Liver (tissue), 9 donors: Measurements from ENCODE around the gene TESK2. TPM values are rescaled to one million over a fixed set of nuclear protein-coding genes. Genes with fewer than 3 reads are reported as not detected.
"Not testable (repeated sequence)": the region's sequence is repeated elsewhere in the genome, so short reads cannot be mapped to it uniquely, and the experiment has no call there.

Experiments used
- DNase-seq: peaks from one replicate; pipeline ENCODE4 v3.0.0-alpha.2; 2017; ENCODE audit warnings: low spot score
- H3K27ac ChIP-seq, 2 donors: one replicate each; pipeline ENCODE4 v1.7.0; 2013; ENCODE audit warnings: inconsistent platforms in 2 of 2, low read length in 2 of 2, control low read depth in 1 of 2, low read depth in 1 of 2, mild to moderate bottlenecking in 1 of 2
- H3K27me3 ChIP-seq, 4 donors: one replicate each; pipeline versions ENCODE4 v1.6.1 to v1.7.0; 2013; ENCODE audit warnings: low read length in 3 of 4, inconsistent platforms in 1 of 4, mild to moderate bottlenecking in 1 of 4, moderate library complexity in 1 of 4; ENCODE audit not compliant: control insufficient read depth in 4 of 4, insufficient read depth in 4 of 4
- H3K36me3 ChIP-seq, 4 donors: one replicate each; pipeline versions ENCODE4 v1.6.1 to v1.7.0; 2013; ENCODE audit warnings: low read length in 3 of 4, mild to moderate bottlenecking in 3 of 4, low read depth in 1 of 4, moderate library complexity in 1 of 4; ENCODE audit not compliant: control insufficient read depth in 4 of 4, insufficient read depth in 3 of 4
- H3K4me1 ChIP-seq, 4 donors: one replicate each; pipeline versions ENCODE4 v1.6.1 to v1.7.0; 2013; ENCODE audit warnings: low read length in 3 of 4, mild to moderate bottlenecking in 3 of 4, moderate library complexity in 1 of 4; ENCODE audit not compliant: control insufficient read depth in 4 of 4, insufficient read depth in 4 of 4
- H3K4me3 ChIP-seq, 3 donors: one replicate each; pipeline versions ENCODE4 v1.6.1 to v1.7.0; 2013; ENCODE audit warnings: low read length in 3 of 3, control low read depth in 1 of 3, low read depth in 1 of 3, mild to moderate bottlenecking in 1 of 3
- H3K9ac ChIP-seq, 2 donors: one replicate each; pipeline ENCODE4 v1.7.0; 2013; ENCODE audit warnings: low read length in 2 of 2, mild to moderate bottlenecking in 2 of 2, moderate library complexity in 2 of 2, control low read depth in 1 of 2, low read depth in 1 of 2
- H3K9me3 ChIP-seq, 4 donors: one replicate each; pipeline versions ENCODE4 v1.6.1 to v1.7.0; 2013; ENCODE audit warnings: low read length in 3 of 4; ENCODE audit not compliant: control insufficient read depth in 4 of 4
- ATF3 ChIP-seq: IDR thresholded peaks from 2 replicates; pipeline ENCODE4 v1.6.1; 2016; ENCODE audit warnings: antibody characterized with exemption
- FOXA1 ChIP-seq: IDR thresholded peaks from 2 replicates; pipeline ENCODE4 v1.6.1; 2016; ENCODE audit warnings: antibody characterized with exemption
- FOXA2 ChIP-seq: IDR thresholded peaks from 2 replicates; pipeline ENCODE4 v1.6.1; 2016; ENCODE audit warnings: antibody characterized with exemption
- GABPA ChIP-seq, 2 donors: IDR thresholded peaks in 1 of 2; conservative IDR thresholded peaks in 1 of 2; 2 replicates each; pipeline ENCODE4 v1.6.1; 2016; ENCODE audit warnings: antibody characterized with exemption in 2 of 2, mild to moderate bottlenecking in 1 of 2, moderate library complexity in 1 of 2
- HNF4A ChIP-seq, 2 donors: conservative IDR thresholded peaks; 2 replicates each; pipeline ENCODE4 v1.6.1; 2016; ENCODE audit warnings: antibody characterized with exemption in 2 of 2, mild to moderate bottlenecking in 2 of 2
- HNF4G ChIP-seq: IDR thresholded peaks from 2 replicates; pipeline ENCODE4 v1.6.1; 2016; ENCODE audit warnings: antibody characterized with exemption
- JUND ChIP-seq, 2 donors: IDR thresholded peaks; 2 replicates each; pipeline ENCODE4 v1.6.1; 2016; ENCODE audit warnings: antibody characterized with exemption in 2 of 2
- NR2F2 ChIP-seq: IDR thresholded peaks from 2 replicates; pipeline ENCODE4 v1.6.1; 2016; ENCODE audit warnings: antibody characterized with exemption
- REST ChIP-seq: IDR thresholded peaks from 2 replicates; pipeline ENCODE4 v1.6.1; 2016; ENCODE audit warnings: antibody characterized with exemption, mild to moderate bottlenecking
- RXRA ChIP-seq, 2 donors: IDR thresholded peaks; 2 replicates each; pipeline ENCODE4 v1.6.1; 2017 to 2018; ENCODE audit warnings: antibody characterized with exemption in 2 of 2, mild to moderate bottlenecking in 1 of 2
- SP1 ChIP-seq: IDR thresholded peaks from 2 replicates; pipeline ENCODE4 v1.6.1; 2018; ENCODE audit warnings: antibody characterized with exemption, mild to moderate bottlenecking
- WGBS: extraction: QIAGEN DNeasy Blood & Tissue Kit; methylation state at CpG from one replicate; pipeline ENCODE4 v1.1.7; 2013; 5-methylcytosine and 5-hydroxymethylcytosine counted together
- polyA plus RNA-seq, 2 donors: library from polyadenylated mRNA; stranded (reverse) in 1 of 2; unstranded in 1 of 2; fragments of 200-250 nt in 1 of 2; fragments of >200 nt in 1 of 2; fragmentation: Nextera tagmentation in 1 of 2; extraction: Ambion mirVana in 1 of 2; gene quantifications; one replicate each; pipeline versions ENCODE4 v1.2.1 to v1.2.3, GENCODE V29; 2013 to 2015
- total RNA-seq, 2 donors: library from RNA; depleted of rRNA; stranded (reverse); fragments of >200 nt; gene quantifications; one replicate each; pipeline ENCODE4 v1.2.3, GENCODE V29; 2014
- TF ChIP-seq, protein P1 (sequence below): fragments of 150-350 bp; IDR thresholded peaks from 2 replicates; pipeline ENCODE4 v1.5.1; 2017; ENCODE audit warnings: improper control_type of control experiment, low read depth, low read length; ENCODE audit not compliant: missing input control
- TF ChIP-seq, protein P2 (sequence below): IDR thresholded peaks from 2 replicates; pipeline ENCODE4 v1.6.1; 2016; ENCODE audit warnings: antibody characterized with exemption
- donor health status: healthy.
- donor health status: healthy.
- donor health status: healthy.
- donor health status: healthy.
- donor health status: healthy.

Gene TESK2
- total and polyA plus RNA-seq, 4 donors = 2.4 to 8.2 (median 5.2) TPM

DNA sequence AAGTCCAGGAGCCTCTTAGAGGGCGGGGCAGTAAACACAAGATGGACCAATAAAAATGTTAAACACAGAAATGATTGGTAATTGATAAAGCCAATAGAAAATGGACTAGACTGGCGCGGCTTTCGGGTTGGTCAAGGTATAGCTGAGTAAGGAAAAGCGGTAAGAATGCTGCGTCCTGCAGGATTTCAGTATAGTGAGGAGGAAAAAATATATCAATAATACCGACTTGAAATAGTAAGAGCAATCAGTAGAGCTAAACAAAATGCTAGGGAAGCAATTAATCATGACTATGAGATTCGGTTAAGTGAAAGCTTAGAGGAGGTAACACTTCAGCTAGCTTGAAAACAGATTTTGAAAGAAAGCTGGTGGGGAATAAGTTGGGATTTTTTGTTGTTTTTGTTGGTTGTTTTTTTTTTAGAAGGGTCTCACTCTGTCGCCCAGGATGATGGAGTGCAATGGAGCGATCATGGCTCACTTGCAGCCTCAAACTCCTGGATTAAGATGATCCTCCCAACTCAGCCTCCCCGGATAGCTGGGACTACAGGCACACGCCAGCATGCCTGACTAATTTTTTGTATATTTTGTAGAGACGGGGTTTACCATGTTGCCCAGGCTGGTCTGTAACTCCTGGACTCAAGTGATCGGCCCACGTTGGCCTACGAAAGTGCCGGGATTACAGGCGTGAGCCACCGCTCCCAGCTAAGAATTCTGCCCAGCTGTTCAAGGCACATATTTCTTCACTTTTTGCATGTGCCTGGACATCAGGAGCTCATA lies 711 bp upstream of the TESK2 start:
- DNase-seq = no peak
- peaks cover 2 to 27% (median 14%) of the 10 kb centered on the region in 4 donors for H3K4me1 ChIP-seq
- no peaks in the 10 kb centered on the region for H3K9me3 ChIP-seq
- H3K27ac ChIP-seq = peak overlapping the region; percentile 43 to 67
- H3K36me3 ChIP-seq = no peaks in the 10 kb centered on the region
- peak overlapping the region in 1 of 2 donors; percentile 21 for H3K9ac ChIP-seq
- no peaks in the 10 kb centered on the region for H3K27me3 ChIP-seq
- peak overlapping the region; percentile 31 to 39 (median 32) for H3K4me3 ChIP-seq
- TF ChIP-seq HNF4A (conservative IDR thresholded peaks at IDR 0.05) = no peak
- peak; percentile 37 for TF ChIP-seq NR2F2
- TF ChIP-seq JUND (IDR thresholded peaks at IDR 0.05) = no peak
- TF ChIP-seq ATF3 = no peak
- TF ChIP-seq FOXA2 = peak; percentile 76
- peak; percentile 19 for TF ChIP-seq HNF4G
- TF ChIP-seq, protein P1, sequence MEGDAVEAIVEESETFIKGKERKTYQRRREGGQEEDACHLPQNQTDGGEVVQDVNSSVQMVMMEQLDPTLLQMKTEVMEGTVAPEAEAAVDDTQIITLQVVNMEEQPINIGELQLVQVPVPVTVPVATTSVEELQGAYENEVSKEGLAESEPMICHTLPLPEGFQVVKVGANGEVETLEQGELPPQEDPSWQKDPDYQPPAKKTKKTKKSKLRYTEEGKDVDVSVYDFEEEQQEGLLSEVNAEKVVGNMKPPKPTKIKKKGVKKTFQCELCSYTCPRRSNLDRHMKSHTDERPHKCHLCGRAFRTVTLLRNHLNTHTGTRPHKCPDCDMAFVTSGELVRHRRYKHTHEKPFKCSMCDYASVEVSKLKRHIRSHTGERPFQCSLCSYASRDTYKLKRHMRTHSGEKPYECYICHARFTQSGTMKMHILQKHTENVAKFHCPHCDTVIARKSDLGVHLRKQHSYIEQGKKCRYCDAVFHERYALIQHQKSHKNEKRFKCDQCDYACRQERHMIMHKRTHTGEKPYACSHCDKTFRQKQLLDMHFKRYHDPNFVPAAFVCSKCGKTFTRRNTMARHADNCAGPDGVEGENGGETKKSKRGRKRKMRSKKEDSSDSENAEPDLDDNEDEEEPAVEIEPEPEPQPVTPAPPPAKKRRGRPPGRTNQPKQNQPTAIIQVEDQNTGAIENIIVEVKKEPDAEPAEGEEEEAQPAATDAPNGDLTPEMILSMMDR = no peak
- peak; percentile 53 for TF ChIP-seq SP1
- no peak for TF ChIP-seq REST
- peak in 1 of 2 donors; percentile 17 for TF ChIP-seq RXRA (IDR thresholded peaks at IDR 0.05)
- TF ChIP-seq FOXA1 = no peak
- TF ChIP-seq, protein P2, sequence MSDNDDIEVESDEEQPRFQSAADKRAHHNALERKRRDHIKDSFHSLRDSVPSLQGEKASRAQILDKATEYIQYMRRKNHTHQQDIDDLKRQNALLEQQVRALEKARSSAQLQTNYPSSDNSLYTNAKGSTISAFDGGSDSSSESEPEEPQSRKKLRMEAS = no peak
- no peak for TF ChIP-seq GABPA (IDR thresholded peaks at IDR 0.05 in 1 of 2, conservative IDR thresholded peaks at IDR 0.05 in 1 of 2)
- 52% methylated on average over 19 of the region's 19 CpGs for WGBS

DNA sequence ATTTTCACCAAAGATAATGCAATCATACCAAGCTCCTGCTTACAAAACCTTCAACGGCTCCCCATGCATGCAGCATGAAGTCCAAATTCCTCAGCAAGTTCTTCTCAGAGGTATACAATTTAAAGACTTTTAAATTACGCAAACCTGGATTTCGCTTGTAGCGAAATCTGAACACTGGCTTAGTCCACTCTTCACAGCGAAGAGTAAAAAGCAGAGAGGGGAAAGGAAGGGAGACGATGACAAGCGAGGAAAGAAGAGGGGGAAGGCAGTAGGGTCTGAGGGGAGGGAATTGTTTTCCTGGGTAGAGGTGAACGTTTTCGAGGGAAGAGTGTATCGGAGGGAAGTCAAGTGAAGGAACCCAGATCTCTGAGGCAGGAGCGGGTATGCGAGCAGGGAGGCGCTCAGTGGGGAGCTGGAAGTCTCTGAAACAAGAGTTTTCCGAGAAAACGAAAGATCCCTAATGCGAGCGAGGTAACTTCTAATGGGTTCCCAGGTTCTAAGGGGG lies 790 bp downstream of the TESK2 start:
- peak in 1 of 2 donors; percentile 8 for TF ChIP-seq HNF4A (conservative IDR thresholded peaks at IDR 0.05)
- TF ChIP-seq, protein P1 = no peak
- peak overlapping the region; percentile 87 to 99 for H3K9ac ChIP-seq
- H3K9me3 ChIP-seq = no peaks in the 10 kb centered on the region
- WGBS = 1% methylated on average over 17 of the region's 17 CpGs
- H3K27me3 ChIP-seq = no peaks in the 10 kb centered on the region
- no peak for DNase-seq
- no peaks in the 10 kb centered on the region for H3K36me3 ChIP-seq
- H3K27ac ChIP-seq = peak overlapping the region; percentile 67 to 80
- H3K4me3 ChIP-seq = peak overlapping the region; percentile 77 to 92 (median 79)
- H3K4me1 ChIP-seq = peaks cover 2 to 27% (median 14%) of the 10 kb centered on the region in 4 donors

- not testable (repeated sequence) for H3K9me3 ChIP-seq, H3K9ac ChIP-seq, H3K27me3 ChIP-seq, H3K36me3 ChIP-seq, DNase-seq
- Histone ChIP-seq H3K27ac (peak overlapping the region in 1 of 2 donors; percentile 29), H3K4me3 (peak overlapping the region in 2 of 3 donors; percentile 77 to 92), H3K4me1 (peaks cover 2 to 27% (median 14%) of the 10 kb centered on the region in 4 donors)
- WGBS = 30% methylated on average over 14 of the region's 14 CpGs
These were observed 1.6 kb downstream of the TESK2 start for GRCh38 chr1:45489379-45489778.
